H1 (cell line): ENCODE results near the gene KANSL3. TPM values are rescaled to one million over a fixed set of nuclear protein-coding genes. Genes with fewer than 3 reads are reported as not detected.

Experiments used
- CTCF ChIA-PET: fragments of 300-600 bp; sonication (Branson Sonifier 250); formaldehyde crosslinking; loops from one replicate; lab custom pipeline; 2021; ENCODE audit not compliant: partially characterized antibody; lab: Charles Lee
- POLR2A ChIA-PET: fragments of 300-600 bp; sonication (Branson Sonifier 250); formaldehyde crosslinking; loops from one replicate; lab custom pipeline; 2021; ENCODE audit warnings: inconsistent platforms; ENCODE audit not compliant: partially characterized antibody; lab: Charles Lee
- DNase-seq, 2 experiments: peaks; one replicate each; pipeline versions ENCODE4 v3.0.0 to v3.0.0-alpha.2; 2010 to 2022; ENCODE audit warnings: low spot score in 2 of 2, low read depth in 1 of 2, mixed read lengths in 1 of 2
- FAIRE-seq: peaks from 2 replicates; lab custom pipeline; 2011; peaks lifted over from hg19 to GRCh38; lab: Jason Lieb, UNC
- H2AFZ ChIP-seq: 2 replicates; pipeline ENCODE4 v1.8.1; 2012; ENCODE audit warnings: low read length, inconsistent platforms
- H2AK5ac ChIP-seq: 2 replicates; pipeline ENCODE4 v1.6.1; 2013; ENCODE audit warnings: low read depth, low read length
- H2BK120ac ChIP-seq: replicated peaks from 2 replicates; pipeline ENCODE3; 2013; ENCODE audit warnings: low read depth, low read length, inconsistent platforms
- H2BK12ac ChIP-seq: 2 replicates; pipeline ENCODE4 v1.6.1; 2013; ENCODE audit warnings: low read depth, low read length
- H2BK15ac ChIP-seq: 2 replicates; pipeline ENCODE4 v1.6.1; 2013; ENCODE audit warnings: low read length
- H2BK20ac ChIP-seq: 2 replicates; pipeline ENCODE4 v1.6.1; 2013; ENCODE audit warnings: low read length
- H2BK5ac ChIP-seq: 2 replicates; pipeline ENCODE4 v1.6.1; 2013; ENCODE audit warnings: low read depth, low read length
- H3K14ac ChIP-seq: 2 replicates; pipeline ENCODE4 v1.6.1; 2013; ENCODE audit warnings: inconsistent platforms; ENCODE audit not compliant: insufficient read length
- H3K18ac ChIP-seq: 2 replicates; pipeline ENCODE4 v1.6.1; 2013; ENCODE audit warnings: low read length; ENCODE audit errors: extremely low read depth
- H3K23ac ChIP-seq: 2 replicates; pipeline ENCODE4 v1.6.1; 2013; ENCODE audit warnings: inconsistent platforms; ENCODE audit not compliant: insufficient read length
- H3K23me2 ChIP-seq: 2 replicates; pipeline ENCODE4 v1.6.1; 2013; ENCODE audit warnings: low read depth, low read length
- H3K27ac ChIP-seq: 2 replicates; pipeline ENCODE4 v1.6.1; 2011; ENCODE audit warnings: low read depth, low read length, inconsistent platforms
- H3K27me3 ChIP-seq, 4 experiments: replicated peaks in 1 of 4; 1 replicate in 1 of 4; 2 replicates in 3 of 4; pipeline versions ENCODE4 v1.6.1 to v1.8.1; 2011 to 2013; ENCODE audit warnings: low read length in 3 of 4, mild to moderate bottlenecking in 3 of 4, inconsistent platforms in 2 of 4, mixed read lengths in 2 of 4, moderate library complexity in 1 of 4; ENCODE audit not compliant: control insufficient read depth in 3 of 4, insufficient read depth in 3 of 4; ENCODE audit errors: extremely low read depth in 1 of 4
- H3K36me3 ChIP-seq, 4 experiments: 2 replicates each; pipeline versions ENCODE4 v1.6.1 to v1.8.1; 2011 to 2013; ENCODE audit warnings: mild to moderate bottlenecking in 4 of 4, low read length in 3 of 4, moderate library complexity in 2 of 4, control low read depth in 1 of 4, inconsistent platforms in 1 of 4; ENCODE audit not compliant: insufficient read depth in 4 of 4, control insufficient read depth in 2 of 4
- H3K4ac ChIP-seq: replicated peaks from 2 replicates; pipeline ENCODE3; 2013; ENCODE audit warnings: low read length, low read depth, mixed read lengths, inconsistent platforms; ENCODE audit not compliant: insufficient read length
- H3K4me1 ChIP-seq, 4 experiments: replicated peaks in 1 of 4; 1 replicate in 1 of 4; 2 replicates in 3 of 4; pipeline versions ENCODE4 v1.6.1 to v1.8.1; 2011 to 2013; ENCODE audit warnings: low read length in 3 of 4, inconsistent platforms in 2 of 4, mixed read lengths in 1 of 4; ENCODE audit not compliant: insufficient read depth in 4 of 4, control insufficient read depth in 3 of 4
- H3K4me2 ChIP-seq, 2 experiments: 2 replicates each; pipeline versions ENCODE4 v1.6.1 to v1.8.1; 2011 to 2013; ENCODE audit warnings: low read depth in 2 of 2, low read length in 2 of 2, control low read depth in 1 of 2, inconsistent platforms in 1 of 2, mild to moderate bottlenecking in 1 of 2; ENCODE audit not compliant: insufficient read depth in 1 of 2
- H3K4me3 ChIP-seq, 4 experiments: fragments of 200-600, 300-600 bp in 1 of 4; sonication (generic), shearing (Covaris generic), sonication (Bioruptor Twin) in 1 of 4; 2 replicates each; pipeline versions ENCODE4 v1.5.1 to v1.8.1; 2011 to 2016; ENCODE audit warnings: low read length in 4 of 4, low read depth in 3 of 4, control low read depth in 2 of 4, inconsistent platforms in 2 of 4, mild to moderate bottlenecking in 2 of 4, mixed read lengths in 1 of 4, moderate library complexity in 1 of 4; ENCODE audit not compliant: insufficient read depth in 2 of 4; ENCODE audit errors: extremely low read depth in 1 of 4
- H3K56ac ChIP-seq: replicated peaks from 2 replicates; pipeline ENCODE3; 2013; ENCODE audit warnings: low read depth, mild to moderate bottlenecking, mixed read lengths, low read length, inconsistent platforms; ENCODE audit not compliant: insufficient read length
- H3K79me1 ChIP-seq: 2 replicates; pipeline ENCODE4 v1.6.1; 2013; ENCODE audit warnings: low read depth, low read length, control low read depth
- H3K79me2 ChIP-seq, 2 experiments: 2 replicates each; pipeline versions ENCODE4 v1.6.1 to v1.8.1; 2012 to 2013; ENCODE audit warnings: low read length in 2 of 2, mild to moderate bottlenecking in 2 of 2, inconsistent platforms in 1 of 2; ENCODE audit not compliant: insufficient read depth in 2 of 2, control insufficient read depth in 1 of 2
- H3K9ac ChIP-seq, 4 experiments: replicated peaks in 1 of 4; 1 replicate in 1 of 4; 2 replicates in 3 of 4; pipeline versions ENCODE4 v1.6.1 to v1.8.1; 2011 to 2013; ENCODE audit warnings: low read depth in 3 of 4, low read length in 3 of 4, control low read depth in 2 of 4, mild to moderate bottlenecking in 2 of 4, moderate library complexity in 2 of 4, inconsistent platforms in 1 of 4; ENCODE audit errors: extremely low read depth in 1 of 4
- H3K9me3 ChIP-seq, 2 experiments: 2 replicates each; pipeline versions ENCODE4 v1.6.1 to v1.8.1; 2012 to 2013; ENCODE audit warnings: mild to moderate bottlenecking in 2 of 2, moderate library complexity in 2 of 2, control low read depth in 1 of 2, inconsistent platforms in 1 of 2, low read depth in 1 of 2, low read length in 1 of 2, mixed read lengths in 1 of 2; ENCODE audit not compliant: insufficient read depth in 2 of 2
- H4K20me1 ChIP-seq, 2 experiments: replicated peaks in 1 of 2; 2 replicates each; pipeline versions ENCODE3 to v1.8.1; 2011 to 2013; ENCODE audit warnings: inconsistent platforms in 2 of 2, low read length in 2 of 2, mild to moderate bottlenecking in 1 of 2; ENCODE audit not compliant: insufficient read depth in 2 of 2, control insufficient read depth in 1 of 2
- H4K5ac ChIP-seq: 2 replicates; pipeline ENCODE4 v1.6.1; 2013; ENCODE audit warnings: low read length, low read depth, mixed read lengths, inconsistent platforms; ENCODE audit not compliant: insufficient read length
- H4K8ac ChIP-seq: 2 replicates; pipeline ENCODE4 v1.8.0; 2013; ENCODE audit warnings: mild to moderate bottlenecking, moderate library complexity, low read length, inconsistent platforms; ENCODE audit not compliant: insufficient read depth; ENCODE audit errors: extremely low read depth
- H4K91ac ChIP-seq: replicated peaks from 2 replicates; pipeline ENCODE3; 2013; ENCODE audit warnings: low read length, mixed read lengths, inconsistent platforms; ENCODE audit not compliant: insufficient read length
- ASH2L ChIP-seq: fragments of 200-600, 300-600 bp; sonication (generic); IDR thresholded peaks from one replicate; pipeline ENCODE4 v1.7.1; 2017; ENCODE audit warnings: low read length
- ATF3 ChIP-seq: IDR thresholded peaks from 2 replicates; pipeline ENCODE4 v1.6.1; 2011; ENCODE audit warnings: low read depth, mild to moderate bottlenecking, low read length; ENCODE audit not compliant: insufficient read depth
- CEBPB ChIP-seq: IDR thresholded peaks from 2 replicates; pipeline ENCODE4 v1.6.1; 2012; ENCODE audit warnings: low read depth, low read length
- E2F6 ChIP-seq: IDR thresholded peaks from 2 replicates; pipeline ENCODE4 v1.6.1; 2012; ENCODE audit warnings: inconsistent platforms
- GABPA ChIP-seq: IDR thresholded peaks from 2 replicates; pipeline ENCODE4 v1.6.1; 2011; ENCODE audit warnings: mild to moderate bottlenecking, low read length, moderate library complexity, borderline replicate concordance; ENCODE audit not compliant: insufficient read depth
- HDAC6 ChIP-seq: IDR thresholded peaks from one replicate; pipeline ENCODE4 v1.7.1; 2012; ENCODE audit warnings: low read depth, mild to moderate bottlenecking, inconsistent platforms, low read length, moderate library complexity
- KDM1A ChIP-seq: fragments of 200-600, 300-600 bp; sonication (generic); IDR thresholded peaks from 2 replicates; pipeline ENCODE4 v1.7.1; 2016; ENCODE audit warnings: mild to moderate bottlenecking, low read length, borderline replicate concordance
- MAFK ChIP-seq: IDR thresholded peaks from 2 replicates; pipeline ENCODE4 v1.6.1; 2012; ENCODE audit warnings: low read depth, mild to moderate bottlenecking, improper control_type of control experiment, low read length
- POU5F1 ChIP-seq: IDR thresholded peaks from 2 replicates; pipeline ENCODE4 v1.6.1; 2011; ENCODE audit warnings: low read depth, mild to moderate bottlenecking, low read length, moderate library complexity
- SP4 ChIP-seq: IDR thresholded peaks from 2 replicates; pipeline ENCODE4 v1.6.1; 2012; ENCODE audit warnings: low read length, inconsistent platforms
- WGBS, 2 experiments: shearing (Covaris generic) in 1 of 2; methylation state at CpG; one replicate each; pipeline versions ENCODE4 v1.1.6 to v1.1.7; 2013 to 2015; ENCODE audit warnings: low lambda C conversion rate in 2 of 2, mixed read lengths in 2 of 2, inconsistent platforms in 1 of 2, low coverage in 1 of 2, missing lambda C conversion rate in 1 of 2; ENCODE audit not compliant: insufficient replicate concordance in 2 of 2, insufficient coverage in 1 of 2, insufficient read length in 1 of 2; ENCODE audit errors: extremely low coverage in 1 of 2, missing lambda C conversion rate in 1 of 2; 5-methylcytosine and 5-hydroxymethylcytosine counted together
- polyA plus RNA-seq, 7 experiments: library from polyadenylated mRNA; depleted of rRNA in 3 of 7; stranded (reverse) in 5 of 7; unstranded in 2 of 7; fragments of >200 nt in 5 of 7; fragments of 200-250 nt in 2 of 7; gene quantifications; 1 replicate in 5 of 7; 2 replicates in 1 of 7; 4 replicates in 1 of 7; pipeline versions ENCODE4 v1.2.1 to v1.2.3, GENCODE V29; 2011 to 2013; ENCODE audit warnings: missing spikeins in 2 of 7, mixed read lengths in 2 of 7
- total RNA-seq: library from RNA; stranded (reverse); fragmentation: NEBNext Ultra II Directional; extraction: Animal tissue kit (Norgen Biotek cat#: 25700); gene quantifications from 2 replicates; pipeline ENCODE4 v1.2.1, GENCODE V29; 2021

The KANSL3 gene
- total and polyA plus RNA-seq, 2 of the 8 experiments (the other 6 are each of a cell fraction or from before 2014, with no cell fraction given): 19.8 to 31.4 TPM

- TF ChIP-seq GABPA (no peak), POU5F1 (no peak), ATF3 (no peak), E2F6 (no peak), MAFK (no peak), SP4 (no peak), ASH2L (no peak), HDAC6 (no peak), KDM1A (no peak), CEBPB (no peak)
- TF ChIP-seq, all 59 proteins: peak for 0
- no peak overlapping the region for H3K27ac ChIP-seq
- no peak overlapping the region for H4K91ac ChIP-seq
- WGBS, 2 experiments: 96% methylated on average over 4 of the region's 4 CpGs; no CpG with 5 or more reads in 1 of the 2 experiments
- H3K79me1 ChIP-seq: no peaks in the 10 kb centered on the region
- H3K9ac ChIP-seq: no peak overlapping the region
- no peak overlapping the region for H4K5ac ChIP-seq
- H3K27me3 ChIP-seq: no peaks in the 10 kb centered on the region
- no peak overlapping the region for H2AFZ ChIP-seq
- H3K4me2 ChIP-seq: no peak overlapping the region
- no peak overlapping the region for H2AK5ac ChIP-seq
- DNase-seq: no peak
- POLR2A ChIA-PET: interaction anchor here (1.3 to 1.6 kb wide), 2 partner anchors 18 to 20 kb away, joined by 3 read pairs; no protein-coding TSS in a partner anchor
- H2BK5ac ChIP-seq: no peak overlapping the region
- no peak overlapping the region for H2BK120ac ChIP-seq
- H3K79me2 ChIP-seq: no peaks in the 10 kb centered on the region
- H3K23me2 ChIP-seq: no peaks in the 10 kb centered on the region
- H3K4ac ChIP-seq: no peak overlapping the region
- CTCF ChIA-PET: interaction anchor here (1.2 kb wide), 1 partner anchor 18 kb away, joined by 3 read pairs; no protein-coding TSS in a partner anchor
- H3K4me3 ChIP-seq: no peak overlapping the region
- H3K18ac ChIP-seq: no peak overlapping the region
- no peak overlapping the region for H4K8ac ChIP-seq
- H3K23ac ChIP-seq: no peak overlapping the region
- H3K4me1 ChIP-seq: peaks cover 0 to 6% (median under 1%) of the 10 kb centered on the region in 4 experiments; a peak in 3 of 7 replicates
- H2BK15ac ChIP-seq: no peak overlapping the region
- no peaks in the 10 kb centered on the region for H3K36me3 ChIP-seq
- no peak overlapping the region for H2BK12ac ChIP-seq
- H3K9me3 ChIP-seq: no peaks in the 10 kb centered on the region
- no peak overlapping the region for H3K56ac ChIP-seq
- H3K14ac ChIP-seq: no peak overlapping the region
- FAIRE-seq: no peak
- no peak overlapping the region for H2BK20ac ChIP-seq
- no peaks in the 10 kb centered on the region for H4K20me1 ChIP-seq
These were observed 43.4 kb upstream of the KANSL3 start for GRCh38 chr2:96681540-96681939.
